HFFc6 (cell line): ENCODE measurements around the gene MYO15A. TPM values are rescaled to one million over a fixed set of nuclear protein-coding genes. Genes with fewer than 3 reads are reported as not detected.

Experiments
- DNase-seq: peaks from one replicate; pipeline ENCODE4 v3.0.0-alpha.2; 2018
- H3K27ac Mint-ChIP-seq: 2 replicates; pipeline ENCODE4 v1.8.0; 2020; ENCODE audit warnings: mild to moderate bottlenecking, mixed read lengths
- H3K27me3 Mint-ChIP-seq: 2 replicates; pipeline ENCODE4 v1.8.0; 2021; ENCODE audit warnings: mild to moderate bottlenecking, moderate library complexity, mixed read lengths; ENCODE audit not compliant: insufficient read depth
- H3K36me3 Mint-ChIP-seq: 2 replicates; pipeline ENCODE4 v1.8.0; 2021; ENCODE audit warnings: low read depth, mixed read lengths
- H3K4me1 Mint-ChIP-seq: 2 replicates; pipeline ENCODE4 v1.8.0; 2020; ENCODE audit warnings: low read depth, mixed read lengths
- H3K4me3 Mint-ChIP-seq: 2 replicates; pipeline ENCODE4 v1.8.0; 2020; ENCODE audit warnings: mild to moderate bottlenecking, moderate library complexity, mixed read lengths
- H3K9me3 Mint-ChIP-seq: 2 replicates; pipeline ENCODE4 v1.8.0; 2020; ENCODE audit warnings: mild to moderate bottlenecking, mixed read lengths
- CTCF ChIP-seq: fragments of 200-600 bp; sonication (generic); IDR thresholded peaks from 2 replicates; pipeline ENCODE4 v1.5.0; 2021; ENCODE audit warnings: antibody characterized with exemption, mild to moderate bottlenecking
- total RNA-seq, 6 experiments: library from RNA; stranded (reverse); fragmentation: NEBNext Ultra II Directional; extraction: Animal tissue kit (Norgen Biotek cat#: 25700); gene quantifications; 2 replicates in 1 of 6; 3 replicates in 5 of 6; pipeline ENCODE4 v1.2.3, GENCODE V29; 2021

MYO15A gene
- total RNA-seq, 6 experiments from 2014 or later = 0.12 to 0.20 (median 0.16) TPM; not detected in 2

GRCh38 chr17:18117982-18118975 is 9.7 kb downstream of the MYO15A start:
- Mint-ChIP-seq H3K36me3 (peaks cover 5% of the 10 kb centered on the region), H3K4me3 (no peak overlapping the region), H3K27me3 (peaks cover 3% of the 10 kb centered on the region), H3K9me3 (peaks cover 11% of the 10 kb centered on the region; the same call in 1 of the 2 replicates), H3K27ac (no peak overlapping the region), H3K4me1 (peaks cover 14% of the 10 kb centered on the region)
- no peak for TF ChIP-seq CTCF
- no peak for DNase-seq

- Mint-ChIP-seq H3K27ac (no peak overlapping the region), H3K36me3 (peaks cover 5% of the 10 kb centered on the region), H3K4me1 (peaks cover 7% of the 10 kb centered on the region), H3K27me3 (peaks cover 7% of the 10 kb centered on the region), H3K9me3 (peaks cover 11% of the 10 kb centered on the region; the same call in 1 of the 2 replicates), H3K4me3 (no peak overlapping the region)
- DNase-seq = no peak
- TF ChIP-seq CTCF = no peak
Measured at GRCh38 chr17:18119166-18119745, 10.7 kb downstream of the MYO15A start.

GRCh38 chr17:18119938-18120337 is 11.4 kb downstream of the MYO15A start:
- TF ChIP-seq CTCF = no peak
- Mint-ChIP-seq H3K4me1 (no peaks in the 10 kb centered on the region; the same call in 1 of the 2 replicates), H3K27ac (no peak overlapping the region), H3K4me3 (no peak overlapping the region), H3K9me3 (peaks cover 11% of the 10 kb centered on the region; the same call in 1 of the 2 replicates), H3K36me3 (peaks cover 5% of the 10 kb centered on the region), H3K27me3 (peaks cover 4% of the 10 kb centered on the region)
- DNase-seq = no peak

- TF ChIP-seq CTCF = no peak
- Mint-ChIP-seq H3K4me1 (no peaks in the 10 kb centered on the region), H3K9me3 (peaks cover 11% of the 10 kb centered on the region; the same call in 1 of the 2 replicates), H3K4me3 (no peak overlapping the region), H3K27ac (no peak overlapping the region), H3K27me3 (peaks cover 4% of the 10 kb centered on the region), H3K36me3 (peaks cover 5% of the 10 kb centered on the region)
- DNase-seq = no peak
Measured at GRCh38 chr17:18120461-18121017, 12.0 kb downstream of the MYO15A start.

- Mint-ChIP-seq H3K36me3 (peaks cover 5% of the 10 kb centered on the region), H3K4me1 (no peaks in the 10 kb centered on the region), H3K27me3 (peaks cover 4% of the 10 kb centered on the region), H3K27ac (no peak overlapping the region), H3K4me3 (no peak overlapping the region), H3K9me3 (peaks cover 11% of the 10 kb centered on the region; the same call in 1 of the 2 replicates)
- no peak for TF ChIP-seq CTCF
- DNase-seq = no peak
Measured at GRCh38 chr17:18121144-18121910, 12.8 kb downstream of the MYO15A start.
